ENCODE measurements around the gene RNF19B.

DNA sequence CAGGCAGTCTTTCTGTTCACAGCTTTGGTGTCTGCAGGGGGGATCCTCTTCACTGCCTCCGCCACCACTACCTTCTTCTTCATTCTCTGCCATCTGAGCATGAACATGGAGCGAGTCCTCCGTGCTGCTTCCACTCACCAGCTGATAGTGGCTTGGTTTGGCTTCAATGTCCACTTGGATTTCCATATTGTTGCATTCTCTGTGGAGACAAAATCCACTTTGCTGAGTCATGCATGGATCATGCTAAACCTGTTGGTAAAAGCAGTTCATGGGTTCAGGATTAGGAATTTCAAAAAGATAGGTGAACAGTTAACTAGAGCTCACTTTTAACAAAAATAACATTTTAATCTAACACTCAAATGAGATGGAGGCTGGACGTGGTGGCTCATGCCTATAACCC is 27.5 kb downstream of the RNF19B start:
- no peak for TF ChIP-seq EZH2 (IDR thresholded peaks at IDR 0.05)
- no peak for TF ChIP-seq CTCF (IDR thresholded peaks at IDR 0.05)
- no peak for TF ChIP-seq EZH2phosphoT487 (IDR thresholded peaks at IDR 0.05)
